ENCODE data around the gene WDR44. TPM values are rescaled to one million over a fixed set of nuclear protein-coding genes. Genes with fewer than 3 reads are reported as not detected.

The WDR44 gene
- total RNA-seq, 1 donor from 2014 or later = 19.0 TPM

DNA sequence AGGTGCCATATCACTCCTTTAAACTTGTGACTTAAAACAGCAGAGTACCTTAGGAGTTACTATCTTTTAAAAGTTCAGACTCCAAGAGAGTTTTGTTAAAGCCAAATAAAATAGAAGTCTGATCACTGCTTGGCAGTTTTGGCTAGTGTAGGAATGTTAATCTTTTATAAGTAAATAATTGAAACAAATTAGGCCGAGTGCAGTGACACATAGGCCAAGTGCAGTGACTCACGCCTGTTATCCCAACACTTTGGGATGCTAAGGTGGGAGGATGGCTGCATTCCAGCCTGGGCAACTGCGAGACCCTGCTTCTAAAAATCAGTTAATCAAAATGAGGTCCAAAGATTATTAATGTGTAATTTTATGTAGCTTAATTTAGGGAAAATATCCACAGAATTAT, 37.2 kb downstream of the WDR44 start:
- no peaks in the 10 kb centered on the region for H3K9me3 ChIP-seq (ENCODE audit: insufficient read depth, low read depth, low read length)
- FAIRE-seq = peak; percentile 54
- H3K27me3 ChIP-seq (ENCODE audit: insufficient read depth, low read length) = no peaks in the 10 kb centered on the region
- TF ChIP-seq EZH2 (IDR thresholded peaks at IDR 0.05; ENCODE audit: insufficient read depth, low read length) = no peak
- TF ChIP-seq, protein P1, sequence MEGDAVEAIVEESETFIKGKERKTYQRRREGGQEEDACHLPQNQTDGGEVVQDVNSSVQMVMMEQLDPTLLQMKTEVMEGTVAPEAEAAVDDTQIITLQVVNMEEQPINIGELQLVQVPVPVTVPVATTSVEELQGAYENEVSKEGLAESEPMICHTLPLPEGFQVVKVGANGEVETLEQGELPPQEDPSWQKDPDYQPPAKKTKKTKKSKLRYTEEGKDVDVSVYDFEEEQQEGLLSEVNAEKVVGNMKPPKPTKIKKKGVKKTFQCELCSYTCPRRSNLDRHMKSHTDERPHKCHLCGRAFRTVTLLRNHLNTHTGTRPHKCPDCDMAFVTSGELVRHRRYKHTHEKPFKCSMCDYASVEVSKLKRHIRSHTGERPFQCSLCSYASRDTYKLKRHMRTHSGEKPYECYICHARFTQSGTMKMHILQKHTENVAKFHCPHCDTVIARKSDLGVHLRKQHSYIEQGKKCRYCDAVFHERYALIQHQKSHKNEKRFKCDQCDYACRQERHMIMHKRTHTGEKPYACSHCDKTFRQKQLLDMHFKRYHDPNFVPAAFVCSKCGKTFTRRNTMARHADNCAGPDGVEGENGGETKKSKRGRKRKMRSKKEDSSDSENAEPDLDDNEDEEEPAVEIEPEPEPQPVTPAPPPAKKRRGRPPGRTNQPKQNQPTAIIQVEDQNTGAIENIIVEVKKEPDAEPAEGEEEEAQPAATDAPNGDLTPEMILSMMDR (IDR thresholded peaks at IDR 0.05; ENCODE audit: insufficient read depth, low read depth, low read length) = no peak
- H3K4me1 ChIP-seq (ENCODE audit: insufficient read depth, low read length) = no peaks in the 10 kb centered on the region
- no peak overlapping the region for H3K4me2 ChIP-seq (ENCODE audit: low read length)
- H3K4me3 ChIP-seq (ENCODE audit: insufficient read depth, low read depth, low read length) = no peak overlapping the region
- Mint-ChIP-seq H3K4me3 (ENCODE audit: unreplicated experiment) (no peak overlapping the region), H3K4me1 (ENCODE audit: low read depth, unreplicated experiment) (no peaks in the 10 kb centered on the region), H3K27me3 (ENCODE audit: low read depth, unreplicated experiment) (no peaks in the 10 kb centered on the region), H3K27ac (ENCODE audit: unreplicated experiment) (no peak overlapping the region), H3K36me3 (ENCODE audit: low read depth, unreplicated experiment) (no peaks in the 10 kb centered on the region), H3K9me3 (ENCODE audit: unreplicated experiment) (no peaks in the 10 kb centered on the region)
- no peak overlapping the region for H3K27ac ChIP-seq (ENCODE audit: low read depth, low read length)
- no peak overlapping the region for H3K9ac ChIP-seq (ENCODE audit: low read length)
- peaks cover 6% of the 10 kb centered on the region for H4K20me1 ChIP-seq (ENCODE audit: insufficient read depth, low read length)
- no peak overlapping the region for H2AFZ ChIP-seq (ENCODE audit: low read depth, low read length)
- DNase-seq (ENCODE audit: low read depth) = peak; percentile 47
- peaks cover 17% of the 10 kb centered on the region for H3K79me2 ChIP-seq (ENCODE audit: insufficient read depth, low read length)
- no peaks in the 10 kb centered on the region for H3K36me3 ChIP-seq (ENCODE audit: insufficient read depth, low read length)

DNA sequence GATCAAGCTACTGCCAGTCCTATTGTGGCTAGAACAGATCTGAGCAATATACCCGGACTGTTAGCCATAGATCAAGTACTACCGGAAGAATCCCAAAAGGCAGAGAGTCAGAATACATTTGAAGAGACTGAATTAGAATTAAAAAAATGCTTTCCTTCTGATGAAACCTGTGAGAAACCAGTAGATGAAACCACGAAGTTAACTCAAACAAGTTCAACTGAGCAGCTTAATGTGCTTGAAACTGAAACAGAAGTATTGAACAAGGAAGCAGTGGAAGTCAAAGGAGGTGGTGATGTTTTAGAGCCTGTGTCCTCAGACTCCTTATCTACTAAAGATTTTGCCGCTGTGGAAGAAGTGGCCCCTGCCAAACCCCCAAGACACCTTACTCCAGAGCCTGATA, 46.8 kb downstream of the WDR44 start:
- H3K36me3 ChIP-seq (ENCODE audit: insufficient read depth, low read length) = peaks cover 2% of the 10 kb centered on the region

DNA sequence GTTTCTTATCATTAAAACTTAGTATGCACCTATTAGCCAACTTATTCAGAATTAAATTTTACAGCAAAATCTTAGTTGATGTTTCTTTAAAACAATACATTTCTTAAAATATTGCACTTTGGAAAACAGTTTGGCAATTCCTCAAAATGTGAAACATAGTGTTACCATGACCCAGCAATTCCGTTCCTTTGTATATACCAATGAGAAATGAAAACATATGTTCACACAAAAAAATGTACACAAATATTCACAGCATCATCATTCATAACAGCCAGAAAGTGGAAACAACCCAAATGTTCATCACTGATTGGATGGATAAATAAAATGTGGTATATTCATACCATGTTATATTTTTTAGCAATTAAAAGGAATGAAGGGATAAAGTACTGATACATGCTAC, 50.2 kb downstream of the WDR44 start:
- Histone ChIP-seq H2AFZ (ENCODE audit: low read depth, low read length) (no peak overlapping the region), H3K9ac (ENCODE audit: low read length) (no peak overlapping the region), H3K4me1 (ENCODE audit: insufficient read depth, low read length) (no peaks in the 10 kb centered on the region), H3K27me3 (ENCODE audit: insufficient read depth, low read length) (no peaks in the 10 kb centered on the region), H3K36me3 (ENCODE audit: insufficient read depth, low read length) (peaks cover 7% of the 10 kb centered on the region), H4K20me1 (ENCODE audit: insufficient read depth, low read length) (no peaks in the 10 kb centered on the region), H3K4me2 (ENCODE audit: low read length) (no peak overlapping the region), H3K4me3 (ENCODE audit: insufficient read depth, low read depth, low read length) (no peak overlapping the region), H3K27ac (ENCODE audit: low read depth, low read length) (no peak overlapping the region), H3K79me2 (ENCODE audit: insufficient read depth, low read length) (no peaks in the 10 kb centered on the region), H3K9me3 (ENCODE audit: insufficient read depth, low read depth, low read length) (no peaks in the 10 kb centered on the region)
- no peak overlapping the region for H3K27ac Mint-ChIP-seq (ENCODE audit: unreplicated experiment)
- no peak overlapping the region for H3K4me3 Mint-ChIP-seq (ENCODE audit: unreplicated experiment)
- H3K4me1 Mint-ChIP-seq (ENCODE audit: low read depth, unreplicated experiment) = peaks cover 9% of the 10 kb centered on the region
- H3K9me3 Mint-ChIP-seq (ENCODE audit: unreplicated experiment) = no peaks in the 10 kb centered on the region
- FAIRE-seq (no peak), DNase-seq (ENCODE audit: low read depth) (no peak)
- no peaks in the 10 kb centered on the region for H3K27me3 Mint-ChIP-seq (ENCODE audit: low read depth, unreplicated experiment)
- H3K36me3 Mint-ChIP-seq (ENCODE audit: low read depth, unreplicated experiment) = no peaks in the 10 kb centered on the region
- TF ChIP-seq, protein P1 (IDR thresholded peaks at IDR 0.05; ENCODE audit: insufficient read depth, low read depth, low read length) = no peak
- no peak for TF ChIP-seq EZH2 (IDR thresholded peaks at IDR 0.05; ENCODE audit: insufficient read depth, low read length)

More for the DNA sequence above, 46.8 kb downstream of the WDR44 start:
- no peaks in the 10 kb centered on the region for H3K79me2 ChIP-seq (ENCODE audit: insufficient read depth, low read length)
- H3K4me2 ChIP-seq (ENCODE audit: low read length) = no peak overlapping the region
- Mint-ChIP-seq H3K9me3 (ENCODE audit: unreplicated experiment) (no peaks in the 10 kb centered on the region), H3K4me1 (ENCODE audit: low read depth, unreplicated experiment) (peaks cover 9% of the 10 kb centered on the region), H3K4me3 (ENCODE audit: unreplicated experiment) (no peak overlapping the region), H3K36me3 (ENCODE audit: low read depth, unreplicated experiment) (no peaks in the 10 kb centered on the region), H3K27me3 (ENCODE audit: low read depth, unreplicated experiment) (no peaks in the 10 kb centered on the region), H3K27ac (ENCODE audit: unreplicated experiment) (peak overlapping the region; percentile 31)
- no peaks in the 10 kb centered on the region for H4K20me1 ChIP-seq (ENCODE audit: insufficient read depth, low read length)
- FAIRE-seq (peak; percentile 97), DNase-seq (ENCODE audit: low read depth) (peak; percentile 13)
- no peaks in the 10 kb centered on the region for H3K4me1 ChIP-seq (ENCODE audit: insufficient read depth, low read length)
- H3K9me3 ChIP-seq (ENCODE audit: insufficient read depth, low read depth, low read length) = no peaks in the 10 kb centered on the region
- no peaks in the 10 kb centered on the region for H3K27me3 ChIP-seq (ENCODE audit: insufficient read depth, low read length)
- no peak overlapping the region for H3K4me3 ChIP-seq (ENCODE audit: insufficient read depth, low read depth, low read length)
- no peak for TF ChIP-seq EZH2 (IDR thresholded peaks at IDR 0.05; ENCODE audit: insufficient read depth, low read length)
- TF ChIP-seq, protein P1 (IDR thresholded peaks at IDR 0.05; ENCODE audit: insufficient read depth, low read depth, low read length) = no peak
- no peak overlapping the region for H2AFZ ChIP-seq (ENCODE audit: low read depth, low read length)
- no peak overlapping the region for H3K9ac ChIP-seq (ENCODE audit: low read length)
- H3K27ac ChIP-seq (ENCODE audit: low read depth, low read length) = no peak overlapping the region
